Measurements from ENCODE around the gene LAMC3.

- TF ChIP-seq CTCF (conservative IDR thresholded peaks at IDR 0.05; ENCODE audit: low read length) = no peak
- no peak for TF ChIP-seq EZH2phosphoT487 (IDR thresholded peaks at IDR 0.05; ENCODE audit: borderline replicate concordance, low read depth, low read length)
Observed at GRCh38 chr9:131065599-131065998, 56.6 kb downstream of the LAMC3 start.
